ENCODE data around the gene ODC1.
"Not testable (repeated sequence)": the region's sequence is repeated elsewhere in the genome, so short reads cannot be mapped to it uniquely, and the experiment has no call there.

ODC1 gene

GRCh38 chr2:10446631-10447030 lies 1.5 kb downstream of the ODC1 start:
- no peak for TF ChIP-seq CTCF (IDR thresholded peaks at IDR 0.05; ENCODE audit: borderline replicate concordance, insufficient read depth, low read depth, low read length)
- peak overlapping the region; percentile 53 for H3K4me3 ChIP-seq (ENCODE audit: low read depth, low read length)

GRCh38 chr2:10444463-10444862 lies 3.7 kb downstream of the ODC1 start:
- TF ChIP-seq CTCF (IDR thresholded peaks at IDR 0.05; ENCODE audit: borderline replicate concordance, insufficient read depth, low read depth, low read length), result no peak
- no peak overlapping the region for H3K4me3 ChIP-seq (ENCODE audit: low read depth, low read length)

- not testable (repeated sequence) for H3K4me3 ChIP-seq (ENCODE audit: low read depth, low read length)
Measured at GRCh38 chr2:10442469-10443126, 5.5 kb downstream of the ODC1 start.

GRCh38 chr2:10441948-10442347 lies 6.2 kb downstream of the ODC1 start:
- no peak overlapping the region for H3K4me3 ChIP-seq (ENCODE audit: low read depth, low read length)
- no peak for TF ChIP-seq CTCF (IDR thresholded peaks at IDR 0.05; ENCODE audit: borderline replicate concordance, insufficient read depth, low read depth, low read length)

- TF ChIP-seq CTCF (IDR thresholded peaks at IDR 0.05; ENCODE audit: borderline replicate concordance, insufficient read depth, low read depth, low read length), result no peak
- no peak overlapping the region for H3K4me3 ChIP-seq (ENCODE audit: low read depth, low read length)
Measured at GRCh38 chr2:10440736-10441135, 7.4 kb downstream of the ODC1 start.

GRCh38 chr2:10439971-10440370 lies 8.2 kb downstream of the ODC1 start:
- TF ChIP-seq CTCF (IDR thresholded peaks at IDR 0.05; ENCODE audit: borderline replicate concordance, insufficient read depth, low read depth, low read length), result no peak

GRCh38 chr2:10439185-10439879 lies 8.8 kb downstream of the ODC1 start:
- TF ChIP-seq CTCF (IDR thresholded peaks at IDR 0.05; ENCODE audit: borderline replicate concordance, insufficient read depth, low read depth, low read length), result no peak

More at GRCh38 chr2:10439971-10440370, 8.2 kb downstream of the ODC1 start:
- H3K4me3 ChIP-seq (ENCODE audit: low read depth, low read length), result no peak overlapping the region

More at GRCh38 chr2:10439185-10439879, 8.8 kb downstream of the ODC1 start:
- no peak overlapping the region for H3K4me3 ChIP-seq (ENCODE audit: low read depth, low read length)
